GM10266 (cell line): ENCODE data around the gene PCAT6.
"Not testable (repeated sequence)": the region's sequence is repeated elsewhere in the genome, so short reads cannot be mapped to it uniquely, and the experiment has no call there.

Experiments used
- DNase-seq: peaks from one replicate; pipeline ENCODE4 v3.0.0; 2012; ENCODE audit errors: extremely low spot score
- CTCF ChIP-seq: IDR thresholded peaks from 2 replicates; pipeline ENCODE4 v1.5.1; 2012; ENCODE audit warnings: mild to moderate bottlenecking, low read depth; ENCODE audit not compliant: control insufficient read depth, insufficient read depth; ENCODE audit errors: missing control alignments

The PCAT6 gene

DNA sequence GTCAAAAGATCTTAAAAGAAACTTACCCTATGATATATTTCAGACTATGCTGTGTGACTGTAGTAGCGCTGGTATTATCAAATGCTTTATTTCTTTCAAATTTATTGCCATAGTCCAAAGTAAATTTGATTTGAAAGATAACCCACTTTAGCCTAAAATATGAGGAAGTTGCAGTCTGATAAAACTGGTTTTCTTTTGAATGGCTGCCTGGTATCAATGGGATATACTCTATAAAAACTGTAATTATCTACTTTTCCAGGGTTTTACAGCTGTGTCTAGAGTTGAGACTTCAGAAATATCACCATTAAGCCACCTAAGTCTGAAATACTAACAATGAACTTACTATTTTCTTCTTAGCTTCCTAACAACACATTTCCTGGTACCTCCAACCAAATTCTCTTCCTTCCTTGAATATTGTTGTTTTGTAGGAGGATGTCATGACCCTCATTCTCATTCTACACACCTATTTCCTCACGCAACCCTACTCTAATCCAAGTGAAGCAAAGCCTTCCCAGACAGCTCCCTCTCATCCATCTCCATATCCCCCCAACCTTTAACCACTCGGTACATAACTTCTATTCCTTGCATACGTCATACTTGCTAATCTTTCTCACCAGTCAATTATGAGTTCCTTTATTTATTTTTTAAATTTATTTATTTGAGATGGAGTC, 19.5 kb upstream of the PCAT6 start:
- TF ChIP-seq CTCF = no peak
- DNase-seq = no peak

- TF ChIP-seq CTCF = no peak
- no peak for DNase-seq
These were observed 16.6 kb upstream of the PCAT6 start for GRCh38 chr1:202794051-202794740.

DNA sequence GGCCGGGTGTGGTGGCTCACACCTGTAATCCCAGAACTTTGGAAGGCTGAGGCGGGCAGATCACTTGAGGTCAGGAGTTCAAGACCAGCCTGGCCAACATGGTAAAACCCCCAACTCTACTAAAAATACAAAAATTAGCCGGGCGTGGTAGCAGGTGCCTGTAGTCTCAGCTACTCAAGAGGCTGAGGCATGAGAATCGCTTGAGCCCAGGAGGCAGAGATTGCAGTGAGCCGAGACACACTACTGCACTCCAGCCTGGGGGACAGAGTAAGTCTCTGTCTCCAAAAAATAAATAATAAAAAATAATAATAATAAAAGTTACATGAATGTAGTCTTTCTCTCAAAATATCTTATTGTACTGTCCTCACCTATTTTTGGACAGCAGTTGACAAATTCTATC, 15.8 kb upstream of the PCAT6 start:
- not testable (repeated sequence) for DNase-seq

- no peak for TF ChIP-seq CTCF
- DNase-seq = no peak
These were observed 14.1 kb upstream of the PCAT6 start for GRCh38 chr1:202796670-202797069.

DNA sequence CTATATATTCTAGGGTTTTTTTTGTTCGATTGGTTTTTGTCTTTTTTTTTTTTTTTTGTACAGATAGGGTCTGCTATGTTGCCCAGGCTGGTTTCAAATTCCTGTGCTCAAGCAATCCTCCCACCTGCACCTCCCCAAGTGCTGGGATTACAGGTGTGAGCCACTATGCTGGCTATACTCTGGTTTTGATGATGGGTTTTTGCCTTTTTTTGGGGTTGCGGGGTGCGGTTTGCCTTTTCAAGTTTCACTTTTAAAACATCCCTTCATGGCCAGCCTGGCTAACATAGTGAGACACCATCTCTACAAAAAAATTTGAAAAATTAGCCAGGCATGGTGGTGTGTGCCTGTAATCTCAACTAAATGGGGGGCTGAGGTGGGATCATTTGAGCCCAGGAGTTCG, 12.5 kb upstream of the PCAT6 start:
- no peak for DNase-seq
- no peak for TF ChIP-seq CTCF

- DNase-seq = no peak
- no peak for TF ChIP-seq CTCF
These were observed 11.9 kb upstream of the PCAT6 start for GRCh38 chr1:202798792-202799331.

DNA sequence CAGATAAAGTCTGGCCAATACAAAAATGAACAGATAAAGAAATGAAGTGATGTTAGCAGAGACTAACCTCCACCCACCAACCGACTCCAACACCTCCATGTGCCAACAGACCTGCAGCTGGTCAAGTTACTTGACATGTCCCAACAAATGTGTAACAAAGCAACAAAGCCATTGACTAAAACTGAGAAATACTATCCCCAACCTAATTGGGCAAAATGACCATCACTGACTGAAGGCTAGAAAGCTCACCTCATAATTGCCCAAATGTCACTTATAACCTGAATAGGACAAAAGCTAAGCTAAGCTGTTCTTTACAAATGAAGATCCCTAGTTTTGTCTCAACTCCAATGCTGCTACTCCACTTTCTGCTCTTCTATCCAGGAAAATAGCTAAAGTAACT, 10.0 kb upstream of the PCAT6 start:
- TF ChIP-seq CTCF = no peak

More for the DNA sequence above, 10.0 kb upstream of the PCAT6 start:
- DNase-seq = no peak
